ENCODE results near the gene SGCA. TPM values are rescaled to one million over a fixed set of nuclear protein-coding genes. Genes with fewer than 3 reads are reported as not detected.
A peak's percentile ranks its signal among the peaks of the same experiment; 100 is the strongest.

The SGCA gene
- total RNA-seq, 1 donor from 2014 or later = 12.0 TPM

DNA sequence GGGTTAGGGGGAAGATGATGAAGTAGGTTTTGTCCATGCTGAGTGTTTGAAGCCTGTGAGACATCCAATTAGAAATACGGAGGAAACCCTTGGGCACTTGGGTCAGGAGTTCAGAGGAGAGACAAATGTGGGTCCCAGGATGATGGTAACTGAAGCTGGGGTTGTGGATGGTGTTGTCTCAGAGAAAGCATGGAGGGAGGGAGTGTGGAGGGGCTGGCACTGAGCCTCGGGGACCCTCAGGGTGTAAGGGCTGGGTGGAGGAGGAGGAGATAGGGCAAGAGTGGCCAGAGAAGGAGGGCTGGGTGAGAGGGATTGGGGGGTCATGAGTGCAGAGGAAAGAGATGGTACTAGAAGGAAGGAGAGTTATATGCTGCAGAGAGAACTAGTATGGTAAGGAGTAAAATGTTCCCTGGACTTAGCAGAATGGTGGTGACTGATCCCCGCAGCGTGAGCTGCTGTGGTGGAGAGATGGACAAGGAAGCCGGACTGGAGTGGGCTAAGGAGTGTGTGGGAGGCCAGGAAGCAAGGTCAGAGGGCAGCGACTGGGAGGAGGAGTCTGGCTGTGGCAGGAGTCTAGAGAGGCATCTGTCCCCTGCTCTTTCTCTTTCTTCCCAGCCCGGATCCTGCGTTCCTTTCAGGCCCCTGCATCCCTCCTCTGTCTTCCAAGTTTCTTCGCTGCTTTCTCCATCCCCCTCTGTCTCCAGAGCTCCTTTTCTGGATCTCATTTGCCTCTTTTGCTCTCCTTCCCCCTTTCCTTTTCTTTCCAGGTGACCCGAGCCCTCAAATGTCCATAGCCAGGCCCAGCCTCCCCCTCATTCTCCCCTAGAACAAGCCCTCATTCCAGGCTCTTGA is 39.5 kb downstream of the SGCA start:
- H3K4me1 Mint-ChIP-seq (ENCODE audit: unreplicated experiment) = peaks cover 88% of the 10 kb centered on the region
- peaks cover 10% of the 10 kb centered on the region for H3K36me3 Mint-ChIP-seq (ENCODE audit: unreplicated experiment)
- no peaks in the 10 kb centered on the region for H3K9me3 Mint-ChIP-seq (ENCODE audit: unreplicated experiment)
- no peaks in the 10 kb centered on the region for H3K27me3 Mint-ChIP-seq (ENCODE audit: unreplicated experiment)
- H3K27ac Mint-ChIP-seq (ENCODE audit: unreplicated experiment) = peak overlapping the region; percentile 100
- peak overlapping the region; percentile 51 for H3K4me3 Mint-ChIP-seq (ENCODE audit: unreplicated experiment)
- DNase-seq (ENCODE audit: extremely low spot score, unreplicated experiment) = no peak
- no peak for TF ChIP-seq CTCF (IDR thresholded peaks at IDR 0.05)

DNA sequence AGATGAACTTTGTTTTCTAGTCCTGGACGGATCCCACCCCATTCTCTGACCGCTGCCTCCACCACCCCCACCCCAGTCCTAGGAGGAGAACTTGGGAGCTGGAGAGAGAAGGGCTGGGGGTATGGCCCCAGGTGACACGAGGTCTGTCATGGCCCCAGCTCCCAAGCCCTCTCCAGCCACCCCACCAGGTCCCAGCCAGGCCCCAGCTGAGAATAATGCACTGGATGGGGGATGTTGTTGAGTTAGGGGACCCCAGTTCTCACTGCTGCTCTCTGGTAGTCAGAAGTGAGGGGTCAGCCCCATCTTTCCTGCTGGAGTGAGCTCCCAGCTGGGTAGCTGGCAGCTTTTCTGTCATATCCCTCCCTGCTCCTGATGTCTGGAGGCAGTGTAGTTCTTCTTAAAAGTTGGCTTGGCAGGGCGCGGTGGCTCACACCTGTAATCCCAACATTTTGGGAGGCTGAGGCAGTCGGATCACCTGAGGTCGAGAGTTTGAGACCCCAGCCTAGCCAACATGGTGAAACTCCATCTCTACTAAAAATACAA is 40.2 kb downstream of the SGCA start:
- DNase-seq (ENCODE audit: extremely low spot score, unreplicated experiment) = no peak
- Mint-ChIP-seq H3K36me3 (ENCODE audit: unreplicated experiment) (peaks cover 4% of the 10 kb centered on the region), H3K9me3 (ENCODE audit: unreplicated experiment) (no peaks in the 10 kb centered on the region), H3K4me3 (ENCODE audit: unreplicated experiment) (peak overlapping the region; percentile 51), H3K4me1 (ENCODE audit: unreplicated experiment) (peaks cover 95% of the 10 kb centered on the region), H3K27me3 (ENCODE audit: unreplicated experiment) (no peaks in the 10 kb centered on the region), H3K27ac (ENCODE audit: unreplicated experiment) (peak overlapping the region; percentile 100)
- TF ChIP-seq CTCF (IDR thresholded peaks at IDR 0.05) = no peak

- no peak for TF ChIP-seq CTCF (IDR thresholded peaks at IDR 0.05)
- Mint-ChIP-seq H3K27me3 (ENCODE audit: unreplicated experiment) (no peaks in the 10 kb centered on the region), H3K36me3 (ENCODE audit: unreplicated experiment) (no peaks in the 10 kb centered on the region), H3K27ac (ENCODE audit: unreplicated experiment) (peak overlapping the region; percentile 100), H3K9me3 (ENCODE audit: unreplicated experiment) (no peaks in the 10 kb centered on the region), H3K4me3 (ENCODE audit: unreplicated experiment) (peak overlapping the region; percentile 69), H3K4me1 (ENCODE audit: unreplicated experiment) (peaks cover 99% of the 10 kb centered on the region)
- peak; percentile 88 for DNase-seq (ENCODE audit: extremely low spot score, unreplicated experiment)
These were observed 40.9 kb downstream of the SGCA start for GRCh38 chr17:50206604-50207293.

DNA sequence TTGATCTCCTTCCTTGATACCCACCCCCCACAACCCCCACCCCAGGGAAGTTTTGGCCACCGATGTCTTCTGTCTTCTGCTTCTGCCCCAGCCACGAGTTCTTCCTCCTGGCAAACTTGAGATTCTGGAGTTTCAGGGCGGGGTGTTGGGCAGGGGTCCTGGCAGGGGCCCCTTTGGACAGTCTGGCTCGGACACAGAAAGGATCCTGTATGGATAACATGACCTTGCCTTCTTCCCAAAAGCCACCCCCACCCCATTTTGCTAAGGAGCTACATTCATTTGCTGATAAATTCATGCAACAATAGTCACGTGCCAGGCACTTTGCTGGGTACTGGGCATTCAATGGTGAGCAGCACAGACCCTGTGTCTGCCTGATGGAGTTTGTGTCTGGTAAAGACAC is 41.5 kb downstream of the SGCA start:
- Mint-ChIP-seq H3K4me3 (ENCODE audit: unreplicated experiment) (peak overlapping the region; percentile 39), H3K27me3 (ENCODE audit: unreplicated experiment) (no peaks in the 10 kb centered on the region), H3K4me1 (ENCODE audit: unreplicated experiment) (peaks cover 99% of the 10 kb centered on the region), H3K27ac (ENCODE audit: unreplicated experiment) (peak overlapping the region; percentile 100), H3K9me3 (ENCODE audit: unreplicated experiment) (no peaks in the 10 kb centered on the region), H3K36me3 (ENCODE audit: unreplicated experiment) (no peaks in the 10 kb centered on the region)
- TF ChIP-seq CTCF (IDR thresholded peaks at IDR 0.05) = no peak
- DNase-seq (ENCODE audit: extremely low spot score, unreplicated experiment) = no peak
